Jurkat, Clone E6-1 (cell line): ENCODE results near the gene HMGN4.

Experiments used
- DNase-seq: peaks from one replicate; pipeline ENCODE4 v3.0.0-alpha.2; 2011; ENCODE audit warnings: low read depth, low spot score
- H3K4me3 ChIP-seq: 2 replicates; pipeline ENCODE4 v1.5.1; 2011; ENCODE audit warnings: mild to moderate bottlenecking, low read length, control low read depth, moderate library complexity

The HMGN4 gene

DNA sequence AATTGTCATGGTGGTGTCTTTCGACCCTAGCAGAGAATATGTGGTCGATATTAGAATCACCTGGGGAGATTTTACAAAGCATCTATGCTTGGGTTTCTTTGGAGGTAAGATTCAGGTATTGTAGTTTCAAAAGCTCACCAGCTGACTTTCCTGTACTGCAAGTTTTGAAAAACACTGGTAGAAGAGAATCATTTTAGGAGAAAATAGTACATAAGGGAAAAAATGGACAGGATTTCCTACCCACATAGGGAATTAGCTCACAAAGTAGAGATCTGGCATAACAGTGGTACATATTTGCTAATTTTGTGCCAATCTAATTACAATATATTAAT is 31.2 kb downstream of the HMGN4 start:
- H3K4me3 ChIP-seq = peak overlapping the region; percentile 59

GRCh38 chr6:26570027-26570809 is 32.1 kb downstream of the HMGN4 start:
- no peak for DNase-seq
- H3K4me3 ChIP-seq = no peak overlapping the region

More for the DNA sequence above, 31.2 kb downstream of the HMGN4 start:
- no peak for DNase-seq

DNA sequence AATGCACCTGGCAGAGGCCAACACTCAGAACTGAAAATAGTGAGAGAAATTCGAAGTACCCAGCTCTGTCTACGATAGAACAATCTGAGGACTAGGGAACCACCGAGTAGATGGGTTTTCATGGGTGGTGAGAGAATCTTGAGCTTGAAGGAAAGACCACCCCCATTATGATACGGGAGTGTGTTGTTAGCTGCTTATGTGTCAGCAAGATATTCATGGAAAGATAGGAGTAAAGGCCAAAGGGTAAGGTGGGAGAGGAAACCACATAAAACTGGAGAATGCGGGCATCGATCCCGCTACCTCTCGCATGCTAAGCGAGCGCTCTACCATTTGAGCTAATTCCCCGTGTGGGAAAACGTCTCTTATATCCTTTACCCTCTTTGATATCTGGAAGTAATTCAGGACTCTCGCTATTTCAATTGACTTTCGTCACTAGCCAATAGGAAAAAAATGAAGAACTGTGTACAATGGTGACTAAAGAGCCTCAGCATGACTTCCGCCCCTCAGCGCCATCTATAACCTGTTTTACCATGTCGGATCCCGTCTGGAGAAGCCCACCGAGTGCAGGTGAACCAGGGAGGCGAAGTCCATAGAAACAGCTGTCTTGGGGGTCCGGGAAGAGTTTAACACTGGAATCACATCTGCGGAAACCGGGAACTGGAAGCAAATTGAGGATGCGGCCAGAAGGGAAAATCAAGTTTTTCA is 33.6 kb downstream of the HMGN4 start:
- no peak for DNase-seq
- H3K4me3 ChIP-seq = no peak overlapping the region

DNA sequence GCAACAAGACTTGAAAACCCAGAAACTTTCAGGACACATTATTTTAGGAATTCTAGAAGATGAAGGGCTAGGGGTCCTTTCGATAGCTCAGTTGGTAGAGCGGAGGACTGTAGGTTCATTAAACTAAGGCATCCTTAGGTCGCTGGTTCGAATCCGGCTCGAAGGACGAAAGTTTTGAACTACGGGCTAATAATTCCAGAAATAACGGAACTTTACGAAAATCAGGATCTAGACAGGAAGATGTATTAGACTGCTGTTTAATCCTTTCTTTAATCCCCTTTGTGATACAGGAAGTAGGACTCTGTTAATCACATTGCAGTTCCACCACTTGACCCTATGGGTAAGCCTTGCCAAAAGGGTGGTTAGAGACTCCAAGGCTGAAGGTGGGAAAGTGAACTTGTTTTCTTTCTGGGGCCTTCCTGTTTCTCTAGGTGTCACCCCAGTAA is 37.4 kb downstream of the HMGN4 start:
- no peak overlapping the region for H3K4me3 ChIP-seq
- no peak for DNase-seq

GRCh38 chr6:26576407-26576843 is 38.3 kb downstream of the HMGN4 start:
- H3K4me3 ChIP-seq = no peak overlapping the region
- no peak for DNase-seq

DNA sequence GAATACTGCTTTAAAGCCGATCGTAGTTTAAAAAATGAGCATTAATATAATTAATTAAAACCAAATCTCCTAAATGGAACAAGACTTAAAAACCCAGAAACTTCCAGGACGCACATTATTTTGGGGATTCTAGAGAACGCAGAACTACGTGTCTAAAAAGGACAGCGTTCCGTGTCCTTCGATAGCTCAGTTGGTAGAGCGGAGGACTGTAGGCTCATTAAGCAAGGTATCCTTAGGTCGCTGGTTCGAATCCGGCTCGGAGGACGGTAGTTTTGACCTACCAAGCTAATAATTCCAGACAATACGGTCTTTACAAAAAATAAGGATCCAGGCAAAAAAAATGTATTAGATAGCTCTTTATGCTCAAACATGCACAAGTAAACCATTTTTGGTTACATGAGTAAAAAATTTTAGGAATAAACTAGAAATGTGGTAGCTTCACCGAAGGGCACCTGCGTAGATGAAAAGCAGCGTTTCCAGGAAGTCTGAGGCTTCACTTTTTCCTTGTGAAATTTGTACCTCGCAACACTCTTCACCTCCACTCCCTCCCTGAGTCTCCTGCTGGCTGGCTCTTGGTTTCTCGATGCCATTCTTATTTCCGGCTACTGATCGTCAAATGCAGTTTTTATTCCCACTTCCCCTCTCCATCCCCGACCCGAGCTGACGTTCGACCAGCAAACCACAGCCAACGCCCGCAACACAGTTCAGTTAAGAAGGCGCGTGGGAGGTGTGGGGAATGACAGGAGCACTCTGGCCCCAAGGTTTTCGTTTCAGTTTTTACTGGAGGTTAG is 39.0 kb downstream of the HMGN4 start:
- no peak overlapping the region for H3K4me3 ChIP-seq

GRCh38 chr6:26577720-26578072 is 39.5 kb downstream of the HMGN4 start:
- no peak for DNase-seq
- H3K4me3 ChIP-seq = no peak overlapping the region

More for the DNA sequence above, 39.0 kb downstream of the HMGN4 start:
- DNase-seq = no peak

DNA sequence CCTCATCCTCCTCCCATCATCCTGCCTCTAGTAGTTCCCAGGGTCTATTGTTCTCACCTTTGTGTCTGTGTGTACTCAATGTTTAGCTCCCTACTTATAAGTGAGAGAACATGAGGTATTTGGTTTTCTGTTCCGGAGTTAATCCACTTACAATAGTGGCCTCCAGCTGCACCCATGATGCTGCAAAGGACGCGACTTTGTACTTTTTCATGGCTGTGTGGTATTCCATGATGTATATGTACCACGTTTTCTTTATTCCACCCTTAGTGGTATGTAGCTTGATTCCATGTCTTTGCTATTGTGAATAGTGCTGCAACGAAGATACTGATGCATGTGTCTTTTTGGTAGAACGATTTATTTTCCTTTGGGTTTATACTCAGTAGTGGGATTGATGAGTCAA is 40.1 kb downstream of the HMGN4 start:
- no peak for DNase-seq
- H3K4me3 ChIP-seq = no peak overlapping the region

GRCh38 chr6:26578741-26579140 is 40.6 kb downstream of the HMGN4 start:
- DNase-seq = no peak
- no peak overlapping the region for H3K4me3 ChIP-seq

- no peak for DNase-seq
- H3K4me3 ChIP-seq = no peak overlapping the region
Measured at GRCh38 chr6:26581164-26581915, 43.2 kb downstream of the HMGN4 start.

DNA sequence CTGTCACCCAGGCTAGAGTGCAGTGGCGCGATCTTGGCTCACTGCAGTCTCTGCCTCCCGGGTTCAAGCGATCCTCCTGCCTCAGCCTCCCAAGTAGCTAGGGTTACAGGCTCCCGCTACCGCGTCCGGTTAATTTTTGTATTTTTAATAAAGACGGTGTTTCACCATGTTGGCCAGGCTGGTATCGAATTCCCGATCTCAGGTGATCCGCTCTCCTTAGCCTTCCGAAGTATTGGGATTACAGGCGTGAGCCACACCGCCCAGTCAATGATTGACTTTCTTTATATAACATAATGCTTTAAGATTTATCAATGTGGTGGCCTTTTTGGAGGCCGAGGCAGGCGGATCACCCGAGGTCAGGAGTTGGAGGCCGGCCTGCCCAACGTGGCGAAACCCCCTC is 50.8 kb downstream of the HMGN4 start:
- no peak overlapping the region for H3K4me3 ChIP-seq
- no peak for DNase-seq

DNA sequence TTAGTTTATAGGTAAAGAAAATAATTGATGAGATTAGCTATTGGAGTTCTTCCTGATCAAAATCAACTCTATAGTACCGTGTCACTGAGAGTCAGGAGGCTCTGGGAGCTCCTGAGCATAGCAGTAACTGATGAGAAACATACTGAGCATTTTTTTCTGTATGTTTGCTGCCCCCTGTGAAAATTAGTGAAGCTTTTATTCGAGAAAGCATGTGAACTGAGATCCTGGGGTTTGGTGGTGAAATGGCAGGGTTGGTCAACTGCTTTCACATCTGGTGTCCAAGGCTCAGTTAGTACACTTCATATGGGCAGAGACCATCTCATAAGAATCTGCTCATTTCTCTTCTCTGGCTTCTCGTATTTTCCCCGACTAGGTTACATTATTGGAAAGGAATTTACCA is 54.5 kb downstream of the HMGN4 start:
- DNase-seq = no peak
- no peak overlapping the region for H3K4me3 ChIP-seq

GRCh38 chr6:26593278-26594130 is 55.3 kb downstream of the HMGN4 start:
- no peak overlapping the region for H3K4me3 ChIP-seq

DNA sequence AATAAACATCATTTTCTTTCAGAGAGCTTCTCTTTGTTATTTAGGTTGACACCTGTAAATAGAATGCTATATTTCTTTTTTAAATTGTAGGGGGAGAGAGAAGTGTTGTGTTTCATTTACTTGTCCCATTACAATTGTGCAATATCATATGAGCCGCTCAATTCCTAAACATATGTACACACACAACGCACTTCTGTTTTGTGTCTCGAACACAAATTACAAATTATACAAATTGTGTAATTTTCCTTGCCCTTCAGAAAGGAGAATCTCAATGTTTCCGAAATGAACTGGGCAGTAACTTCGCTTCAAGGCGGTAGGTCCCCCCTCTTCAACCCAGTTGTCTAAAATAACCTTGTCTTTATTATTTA is 55.9 kb downstream of the HMGN4 start:
- DNase-seq = no peak
- no peak overlapping the region for H3K4me3 ChIP-seq

More at GRCh38 chr6:26593278-26594130, 55.3 kb downstream of the HMGN4 start:
- no peak for DNase-seq

DNA sequence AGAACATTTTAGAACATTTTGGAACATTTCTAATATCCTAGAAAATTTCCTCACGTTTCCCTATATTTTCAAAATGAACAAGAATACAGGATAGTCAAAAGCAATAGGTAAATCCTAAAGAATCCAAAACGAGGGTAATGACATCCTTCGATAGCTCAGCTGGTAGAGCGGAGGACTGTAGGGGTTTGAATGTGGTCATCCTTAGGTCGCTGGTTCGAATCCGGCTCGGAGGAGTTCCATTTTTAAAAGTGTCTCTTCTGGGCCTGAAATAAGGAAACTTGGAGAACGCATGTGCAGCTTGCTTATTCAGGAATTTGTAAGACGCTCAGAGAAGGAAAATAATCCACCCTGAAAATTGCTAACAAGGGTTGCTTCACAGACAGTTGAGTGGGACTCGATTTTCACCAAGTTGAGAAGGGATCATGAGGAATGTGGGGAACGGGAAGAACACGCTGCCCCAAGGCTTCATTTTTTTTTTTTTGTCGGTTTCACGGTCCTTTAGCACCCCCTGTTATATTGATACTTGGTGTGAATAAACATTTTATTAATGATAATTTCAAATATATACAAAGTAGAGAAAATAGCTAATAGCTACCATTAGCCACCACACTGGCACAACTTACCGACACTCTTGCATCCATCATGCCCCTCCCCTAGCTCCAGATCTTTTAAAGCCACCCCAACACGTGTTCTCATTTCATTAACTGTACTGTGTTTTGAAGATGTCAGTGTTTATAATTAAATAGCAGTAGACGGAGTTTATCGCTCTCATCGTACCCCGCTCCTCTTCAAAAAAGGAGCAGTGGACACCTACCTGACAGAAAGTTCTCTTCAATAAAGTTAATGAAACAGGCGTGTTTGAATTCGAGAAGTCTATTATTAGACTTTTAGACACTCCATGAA is 56.8 kb downstream of the HMGN4 start:
- no peak for DNase-seq
- H3K4me3 ChIP-seq = peak overlapping the region; percentile 99

- peak; percentile 79 for DNase-seq
- peak overlapping the region; percentile 99 for H3K4me3 ChIP-seq
Measured at GRCh38 chr6:26595669-26596269, 57.6 kb downstream of the HMGN4 start.
